COLO668 (cell line): ENCODE results near the gene RACK1.

Experiments
- DNase-seq: peaks from one replicate; lab custom pipeline; 2025; ENCODE audit not compliant: unreplicated experiment; lab: John Stamatoyannopoulos, UW

RACK1 gene

DNA sequence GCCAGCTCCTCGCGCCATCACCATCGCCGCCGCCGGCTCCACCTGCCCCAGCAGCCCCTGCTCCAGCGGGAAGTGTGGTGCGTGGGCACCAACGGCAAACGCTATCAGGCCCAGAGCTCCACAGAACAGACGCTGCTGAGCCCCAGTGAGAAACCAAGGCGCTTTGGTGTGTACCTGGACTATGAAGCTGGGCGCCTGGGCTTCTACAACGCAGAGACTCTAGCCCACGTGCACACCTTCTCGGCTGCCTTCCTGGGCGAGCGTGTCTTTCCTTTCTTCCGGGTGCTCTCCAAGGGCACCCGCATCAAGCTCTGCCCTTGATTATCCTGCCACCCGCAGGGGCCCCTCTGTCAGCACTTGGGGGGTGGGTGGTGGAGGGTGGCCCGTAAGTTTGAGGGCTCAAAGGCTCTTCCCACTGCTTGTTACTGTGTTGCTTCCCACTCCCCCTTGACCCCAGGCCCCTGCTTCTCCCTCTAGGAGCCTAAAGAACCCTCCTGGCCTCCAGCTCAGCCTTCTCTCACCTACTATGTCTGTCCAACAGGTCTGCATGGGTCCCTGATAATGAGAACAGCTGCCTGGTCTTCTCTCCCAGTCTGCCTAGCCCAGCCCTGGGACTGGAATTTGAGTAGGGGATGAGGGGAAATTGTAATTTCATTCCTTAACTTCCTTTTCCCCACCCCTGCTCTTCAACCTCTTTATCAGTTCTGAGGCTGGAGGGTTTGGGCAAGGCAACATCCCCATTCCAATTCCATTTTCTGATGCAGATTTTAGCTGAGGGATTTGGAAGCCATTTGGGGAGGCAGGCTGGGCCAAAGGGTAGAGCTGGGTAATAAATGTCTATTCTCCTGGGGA is 9.0 kb downstream of the RACK1 start:
- DNase-seq: no peak

DNA sequence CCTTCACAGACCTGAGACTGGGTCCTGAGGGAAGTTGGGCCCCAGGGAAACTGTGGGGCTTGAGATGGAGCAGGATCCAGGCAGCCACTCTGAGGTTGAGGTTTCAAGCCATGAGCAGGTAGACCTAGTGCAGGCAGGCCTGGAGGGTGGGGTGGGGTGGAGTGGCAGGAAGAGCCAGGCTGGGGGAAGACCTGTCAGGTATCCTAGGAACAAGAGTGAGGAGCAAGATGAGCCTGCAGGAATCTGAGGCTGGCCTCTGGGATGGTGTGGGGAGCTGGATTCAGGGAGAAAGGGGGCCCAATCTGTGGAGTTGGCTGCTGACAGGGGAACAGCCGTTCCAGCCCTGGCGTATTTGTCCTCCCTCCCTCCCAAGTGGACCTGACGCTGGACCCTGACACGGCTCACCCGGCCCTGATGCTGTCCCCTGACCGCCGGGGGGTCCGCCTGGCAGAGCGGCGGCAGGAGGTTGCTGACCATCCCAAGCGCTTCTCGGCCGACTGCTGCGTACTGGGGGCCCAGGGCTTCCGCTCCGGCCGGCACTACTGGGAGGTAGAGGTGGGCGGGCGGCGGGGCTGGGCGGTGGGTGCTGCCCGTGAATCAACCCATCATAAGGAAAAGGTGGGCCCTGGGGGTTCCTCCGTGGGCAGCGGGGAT is 9.8 kb downstream of the RACK1 start:
- DNase-seq: no peak

DNA sequence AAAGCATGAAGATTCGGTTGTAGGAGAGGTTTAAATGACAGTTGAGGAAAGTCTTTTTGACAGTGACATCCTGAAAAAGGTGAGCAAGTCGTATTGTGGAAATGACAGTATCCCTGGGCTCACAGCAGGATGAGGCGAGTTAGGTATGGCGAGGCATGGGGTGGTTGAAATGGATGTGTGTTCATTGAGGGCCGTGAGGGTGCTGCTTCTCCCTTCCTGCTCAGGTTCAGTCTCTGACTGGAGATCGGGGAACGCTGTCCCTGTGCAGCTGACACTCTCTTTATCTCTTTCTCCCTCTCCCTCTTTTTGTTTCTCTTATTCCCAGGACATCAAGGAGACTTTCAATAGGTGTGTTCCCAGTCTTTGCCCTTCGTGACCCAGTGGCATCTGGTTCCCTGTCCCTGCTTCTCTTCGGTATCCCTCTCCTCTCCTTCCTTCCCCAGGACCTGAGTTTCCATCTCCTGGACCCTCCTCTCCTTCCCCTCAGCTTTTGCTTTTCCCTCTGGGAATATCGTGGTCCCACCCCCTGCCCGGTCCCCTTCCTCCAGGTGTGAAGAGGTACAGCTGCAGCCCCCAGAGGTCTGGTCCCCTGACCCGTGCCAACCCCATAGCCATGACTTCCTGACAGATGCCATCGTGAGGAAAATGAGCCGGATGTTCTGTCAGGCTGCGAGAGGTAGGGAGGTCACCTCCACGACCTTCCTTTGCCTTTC is 10.5 kb downstream of the RACK1 start:
- DNase-seq: no peak

DNA sequence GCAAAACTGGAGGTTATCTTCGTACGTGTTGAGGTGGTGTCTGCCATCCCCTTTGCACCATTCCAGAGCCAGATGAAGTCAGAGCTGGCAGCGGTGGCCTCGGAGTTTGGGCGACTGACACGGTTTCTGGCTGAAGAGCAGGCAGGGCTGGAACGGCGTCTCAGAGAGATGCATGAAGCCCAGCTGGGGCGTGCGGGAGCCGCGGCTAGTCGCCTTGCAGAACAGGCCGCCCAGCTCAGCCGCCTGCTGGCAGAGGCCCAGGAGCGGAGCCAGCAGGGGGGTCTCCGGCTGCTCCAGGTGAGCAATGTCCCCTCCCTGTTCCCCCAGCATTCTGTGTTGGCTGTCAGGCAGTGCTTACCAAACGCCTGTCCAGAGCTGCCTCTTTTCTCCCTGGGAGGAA is 11.1 kb downstream of the RACK1 start:
- DNase-seq: no peak

DNA sequence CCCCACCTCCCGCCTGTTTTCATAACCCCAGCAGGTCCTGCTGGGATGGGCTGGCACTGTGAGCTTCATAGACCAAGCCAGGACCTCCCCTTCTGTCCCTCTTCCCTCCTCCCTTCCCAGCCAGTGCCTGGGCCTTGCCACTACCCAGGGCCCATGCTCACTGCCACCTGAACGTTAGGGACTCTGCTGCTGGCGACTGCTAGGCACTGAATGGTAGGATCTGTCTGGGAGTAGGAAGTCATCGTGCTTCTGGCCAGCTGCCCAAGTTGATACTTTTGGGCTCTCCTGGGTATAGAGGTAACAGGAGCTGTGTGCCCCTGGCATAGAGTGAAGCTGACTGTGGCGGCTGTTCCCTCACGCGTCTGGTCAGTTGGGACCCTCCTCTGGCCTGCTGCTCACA is 12.3 kb downstream of the RACK1 start:
- DNase-seq: no peak

DNA sequence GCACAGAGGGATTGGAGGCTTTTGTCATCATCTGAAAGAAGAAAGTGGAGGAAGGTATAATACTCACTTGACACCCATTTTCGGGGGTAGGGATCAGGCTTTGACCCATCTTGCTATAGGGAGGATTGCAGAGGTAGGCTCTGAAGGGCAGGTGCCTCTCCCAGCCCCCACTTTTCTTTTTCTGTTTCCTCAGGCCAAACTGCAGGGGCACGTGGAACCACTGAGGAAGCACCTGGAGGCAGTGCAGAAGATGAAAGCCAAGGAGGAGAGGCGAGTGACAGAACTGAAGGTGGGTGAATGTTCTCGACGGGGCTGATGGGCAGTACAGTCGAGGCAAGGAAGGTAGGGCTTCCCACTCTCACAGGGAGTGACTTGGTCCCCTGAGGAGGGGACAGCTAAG is 13.2 kb downstream of the RACK1 start:
- DNase-seq: no peak

DNA sequence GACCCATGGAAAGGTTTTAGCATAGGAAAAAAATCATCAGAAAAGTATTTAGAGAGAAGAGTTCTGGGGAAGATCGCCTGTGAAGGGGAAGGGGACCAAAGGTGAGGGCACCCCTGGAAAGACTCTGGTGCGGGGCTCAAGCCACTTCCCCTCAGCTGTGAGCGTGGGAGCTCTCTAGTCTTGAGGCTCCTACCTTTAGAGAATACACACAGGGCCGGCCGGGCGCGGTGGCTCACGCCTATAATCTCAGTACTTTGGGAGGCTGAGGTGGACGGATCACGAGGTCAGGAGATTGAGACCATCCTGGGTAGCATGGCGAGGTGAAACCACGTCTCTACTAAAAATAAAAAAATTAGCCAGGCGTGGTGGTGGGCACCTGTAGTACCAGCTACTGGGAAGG is 13.7 kb downstream of the RACK1 start:
- no peak for DNase-seq

DNA sequence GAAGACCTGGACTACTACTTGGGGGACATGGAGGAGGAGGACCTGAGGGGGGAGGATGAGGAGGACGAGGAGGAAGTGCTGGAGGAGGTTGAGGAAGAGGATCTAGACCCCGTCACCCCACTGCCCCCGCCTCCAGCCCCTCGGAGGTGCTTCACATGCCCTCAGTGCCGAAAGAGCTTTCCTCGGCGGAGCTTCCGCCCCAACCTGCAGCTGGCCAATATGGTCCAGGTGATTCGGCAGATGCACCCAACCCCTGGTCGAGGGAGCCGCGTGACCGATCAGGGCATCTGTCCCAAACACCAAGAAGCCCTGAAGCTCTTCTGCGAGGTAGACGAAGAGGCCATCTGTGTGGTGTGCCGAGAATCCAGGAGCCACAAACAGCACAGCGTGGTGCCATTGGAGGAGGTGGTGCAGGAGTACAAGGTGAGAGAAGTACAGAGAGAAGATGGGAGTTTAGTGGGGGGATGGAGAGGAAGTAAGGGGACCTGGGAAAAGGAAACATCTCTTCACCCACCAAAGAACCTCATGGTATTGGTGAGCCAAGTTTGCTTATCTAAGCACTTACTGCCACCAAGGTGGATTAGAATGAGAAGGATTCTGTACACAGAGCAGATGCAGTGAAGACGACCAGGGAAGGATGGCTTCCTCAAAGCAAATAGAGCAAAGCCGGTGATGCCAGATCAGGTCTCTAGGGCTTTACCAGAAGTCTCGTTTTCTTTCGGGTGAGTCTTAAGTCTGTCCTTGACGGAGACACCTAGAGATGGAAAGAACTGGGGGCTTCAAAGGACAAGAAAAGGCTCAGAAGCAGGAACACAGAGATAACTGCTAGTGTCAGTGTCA is 19.1 kb downstream of the RACK1 start:
- no peak for DNase-seq

DNA sequence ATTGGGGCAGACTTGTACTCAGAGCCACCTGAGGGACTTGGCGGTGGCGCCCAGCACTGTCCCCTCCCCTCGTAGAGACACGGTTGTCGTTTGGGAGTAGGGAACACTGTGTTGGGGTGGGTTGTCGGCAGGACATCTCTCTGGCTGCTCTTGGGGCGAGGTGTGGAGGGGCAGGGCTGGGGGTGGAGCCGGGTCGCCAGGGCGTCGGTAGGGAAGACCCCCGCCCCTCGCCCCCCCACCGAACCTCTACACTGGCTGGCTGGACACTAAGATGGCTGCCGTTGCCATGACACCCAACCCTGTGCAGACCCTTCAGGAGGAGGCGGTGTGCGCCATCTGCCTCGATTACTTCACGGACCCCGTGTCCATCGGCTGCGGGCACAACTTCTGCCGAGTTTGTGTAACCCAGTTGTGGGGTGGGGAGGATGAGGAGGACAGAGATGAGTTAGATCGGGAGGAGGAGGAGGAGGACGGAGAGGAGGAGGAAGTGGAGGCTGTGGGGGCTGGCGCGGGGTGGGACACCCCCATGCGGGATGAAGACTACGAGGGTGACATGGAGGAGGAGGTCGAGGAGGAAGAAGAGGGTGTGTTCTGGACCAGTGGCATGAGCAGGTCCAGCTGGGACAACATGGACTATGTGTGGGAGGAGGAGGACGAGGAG is 19.8 kb downstream of the RACK1 start:
- no peak for DNase-seq

DNA sequence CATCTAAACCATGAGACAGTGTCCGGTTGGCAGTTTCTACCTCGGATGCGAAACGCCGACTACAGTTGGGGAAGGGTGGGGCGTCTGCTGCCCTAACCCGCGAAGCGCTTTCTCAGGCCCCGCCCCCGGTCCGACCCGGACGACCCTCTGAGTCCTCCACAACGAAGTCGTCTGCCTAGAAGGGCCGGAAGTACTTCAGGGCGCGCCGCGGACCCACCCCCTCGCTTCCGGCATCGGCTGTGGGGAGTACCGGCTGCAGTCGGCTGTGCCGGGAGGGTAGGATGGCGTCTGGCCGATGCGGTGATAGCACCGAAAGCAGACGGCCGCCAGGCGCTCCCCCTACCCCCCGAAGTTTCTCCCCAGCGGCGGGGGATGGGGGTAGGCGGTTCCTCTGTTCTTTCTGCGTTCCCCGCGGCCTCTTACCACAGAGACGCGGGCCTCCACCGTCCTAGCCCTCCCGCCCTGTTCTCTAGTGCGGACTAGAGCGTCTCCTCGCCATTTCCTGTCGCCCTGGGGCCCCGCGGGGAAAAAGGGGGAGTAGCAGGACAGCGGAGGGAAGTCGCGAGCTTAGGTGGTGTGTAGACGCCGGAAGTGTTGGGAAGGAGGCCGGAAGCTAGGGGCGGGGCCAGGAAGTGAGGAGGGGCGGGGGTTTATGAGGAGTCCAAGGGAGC is 20.5 kb downstream of the RACK1 start, which contains the start of gene TRIM41:
Gene TRIM41 (plus strand): TSS at position 224 of the 671 bp plus-strand sequence. CDS start 719 bp downstream, outside the sequence.
- no peak for DNase-seq

DNA sequence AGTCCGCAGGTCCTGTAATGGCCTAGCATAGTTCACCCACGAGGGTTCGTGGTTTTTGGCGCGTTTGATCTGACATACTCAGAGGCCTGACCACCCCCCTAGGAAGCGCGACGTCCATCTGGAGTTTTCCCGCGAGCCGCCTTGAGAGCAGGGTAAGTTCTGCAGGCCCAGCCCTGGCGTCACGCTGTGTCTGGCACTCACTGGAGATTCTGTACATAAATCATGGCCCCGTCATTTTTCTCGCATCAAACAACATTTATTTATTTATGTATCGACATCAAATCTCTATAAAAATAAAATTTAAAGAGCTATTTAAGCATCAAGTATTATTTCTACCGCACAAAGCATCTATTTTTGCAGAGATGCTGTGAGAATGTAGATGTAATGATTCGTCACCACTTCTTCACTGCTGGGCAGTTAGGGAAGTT is 21.1 kb downstream of the RACK1 start:
- no peak for DNase-seq

DNA sequence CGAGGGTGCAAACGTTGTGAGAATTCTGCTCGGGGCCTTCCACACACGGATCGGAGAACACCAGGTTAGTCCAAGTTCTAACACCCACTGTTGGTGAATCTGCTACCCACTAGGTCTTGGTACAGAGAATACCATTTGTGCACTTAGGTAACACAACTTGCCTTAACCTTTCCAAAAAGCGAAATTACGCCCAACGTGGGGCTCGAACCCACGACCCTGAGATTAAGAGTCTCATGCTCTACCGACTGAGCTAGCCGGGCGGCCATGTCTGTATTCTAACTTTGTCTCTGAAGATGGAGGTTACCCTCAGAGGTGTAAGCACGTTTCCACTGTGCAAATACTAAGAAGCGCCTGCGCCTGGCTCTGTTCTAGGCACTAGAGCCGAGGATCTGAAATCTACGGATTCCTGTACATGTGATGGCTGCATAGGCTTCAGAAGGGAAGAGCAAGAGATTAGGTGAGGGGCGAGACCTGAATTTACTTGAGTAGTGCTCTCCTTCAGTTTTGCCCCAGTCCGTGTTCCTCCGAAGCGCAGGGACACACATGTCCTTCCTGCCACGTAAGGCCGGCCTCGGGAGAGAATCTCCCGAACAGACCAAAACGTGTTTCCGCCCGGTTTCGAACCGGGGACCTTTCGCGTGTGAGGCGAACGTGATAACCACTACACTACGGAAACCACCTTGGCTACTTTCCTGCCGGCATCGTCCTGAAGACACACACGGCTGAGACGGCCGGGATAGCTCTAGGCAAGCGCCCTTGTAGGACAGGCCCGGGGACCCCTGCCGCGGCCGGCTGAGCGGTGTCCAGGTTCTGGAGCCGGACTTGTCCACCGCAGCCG is 21.7 kb downstream of the RACK1 start:
- no peak for DNase-seq

DNA sequence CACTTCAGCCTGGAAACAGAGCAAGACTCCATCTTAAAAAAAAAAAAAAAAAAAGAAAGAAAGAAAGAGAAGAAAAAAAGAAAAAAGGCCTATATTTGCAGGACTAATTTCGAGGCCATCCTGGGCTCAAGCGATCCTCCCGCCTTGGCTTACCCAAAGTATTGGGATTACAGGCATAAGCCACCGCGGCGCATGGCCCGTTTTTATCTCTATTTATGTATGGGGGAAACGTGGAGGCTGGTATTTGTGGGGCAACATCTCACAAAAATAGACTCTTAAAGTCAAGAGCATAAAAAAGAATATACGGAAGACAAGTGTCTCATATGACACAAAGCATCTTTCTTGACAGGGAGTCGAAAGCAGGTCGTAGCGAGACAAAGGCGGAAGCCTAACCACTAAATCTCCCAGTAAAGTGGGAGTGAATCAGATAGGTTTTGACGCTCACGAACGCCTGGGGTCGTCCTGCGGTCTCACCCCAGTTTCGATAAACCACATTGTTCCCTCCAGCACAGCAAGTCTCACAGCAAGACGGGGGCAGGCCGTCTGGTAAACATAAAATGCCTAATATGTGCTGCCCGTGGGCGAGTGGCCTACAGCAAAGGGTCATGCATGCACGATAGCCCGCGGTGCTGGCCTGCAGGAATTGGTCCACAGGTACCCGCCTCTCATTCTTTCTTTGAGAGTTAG is 22.5 kb downstream of the RACK1 start:
- DNase-seq: no peak

DNA sequence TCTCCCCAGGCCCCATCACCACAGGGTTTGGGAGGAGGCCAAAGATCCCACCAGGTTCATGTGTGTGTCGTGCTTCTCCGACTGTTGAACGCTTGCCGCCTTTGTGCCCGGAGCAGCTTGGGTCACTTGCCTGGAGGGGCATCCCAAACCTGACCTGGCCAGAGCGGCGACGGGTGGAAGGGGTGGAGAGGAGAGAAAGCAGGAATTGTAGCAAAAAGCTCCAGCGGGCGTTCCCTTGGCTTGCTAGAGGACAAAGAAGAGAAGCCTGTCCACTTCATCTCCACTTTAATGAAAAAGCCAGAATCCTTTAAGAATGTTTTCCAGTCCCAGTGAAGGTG is 23.6 kb downstream of the RACK1 start:
- no peak for DNase-seq

DNA sequence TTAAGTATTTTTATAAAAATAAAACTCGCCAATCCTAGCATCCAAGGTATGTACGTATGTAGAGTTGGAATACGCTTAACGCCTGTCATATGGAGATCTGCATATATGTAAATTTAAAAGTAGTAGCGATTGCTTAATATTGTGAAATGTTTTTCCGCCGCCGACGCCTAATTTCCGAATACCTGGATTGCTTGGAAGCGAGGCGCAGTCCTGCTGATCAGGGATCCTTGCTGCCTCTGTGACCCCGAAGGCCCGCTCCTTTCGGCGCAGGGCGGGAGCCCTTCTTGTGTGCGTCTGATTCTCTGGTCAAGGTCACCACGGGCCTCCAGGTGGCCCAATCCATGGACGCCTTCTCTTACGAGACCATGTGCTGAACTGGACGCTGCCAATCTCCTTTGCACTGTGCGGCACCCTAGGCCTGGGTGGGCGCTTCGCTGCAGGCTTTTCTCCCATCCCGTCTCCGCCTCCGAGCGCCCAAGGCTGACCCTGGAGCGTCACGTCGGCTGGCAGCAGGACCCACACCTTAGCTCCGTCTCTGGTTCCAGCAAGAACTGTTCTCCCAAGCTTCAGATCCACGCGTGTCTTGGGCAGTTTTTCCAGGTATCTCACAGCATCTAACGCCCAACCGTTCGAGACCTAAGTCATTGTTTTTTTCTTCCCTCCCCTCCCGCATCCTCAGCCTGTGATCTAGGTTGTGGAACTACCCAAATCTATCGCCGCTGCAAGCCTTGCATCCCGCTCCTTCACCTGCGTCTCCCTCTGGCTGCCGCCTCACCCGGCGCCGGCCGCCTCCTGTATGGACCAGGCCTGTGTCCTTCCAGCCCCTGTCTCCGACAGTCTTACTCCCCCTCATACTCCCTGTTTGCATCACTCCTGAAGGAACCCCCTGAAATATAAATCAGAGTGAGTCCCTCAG is 24.2 kb downstream of the RACK1 start:
- no peak for DNase-seq

DNA sequence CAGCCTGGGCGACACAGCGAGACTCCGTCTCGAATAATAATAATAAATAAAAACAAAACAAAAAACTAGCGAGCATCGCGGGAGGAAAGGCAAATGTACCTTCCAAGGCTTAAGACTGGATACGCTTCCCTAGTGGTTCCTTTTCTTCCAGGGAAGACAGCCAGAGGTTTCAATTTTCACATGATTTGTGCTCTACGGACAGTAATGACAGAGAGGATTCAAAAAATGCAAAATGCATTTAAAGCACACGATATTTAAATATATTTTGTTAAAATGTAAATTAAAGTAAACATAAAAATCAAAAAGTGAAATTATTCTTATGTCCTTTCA is 24.9 kb downstream of the RACK1 start:
- DNase-seq: no peak

DNA sequence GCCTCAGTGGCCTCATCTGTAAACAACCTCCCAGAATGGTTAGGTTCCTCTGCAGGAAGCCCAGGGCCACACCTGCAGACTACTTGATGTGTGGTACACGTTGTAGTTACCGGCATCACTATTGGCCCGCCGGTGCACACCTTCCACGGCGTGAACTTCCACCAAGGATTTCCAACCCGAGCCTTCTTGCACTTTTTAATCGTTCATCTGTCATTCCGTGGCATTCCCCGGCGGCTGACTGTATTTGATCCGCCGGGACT is 26.0 kb downstream of the RACK1 start:
- no peak for DNase-seq
